ENCODE results near the gene BPIFA2.

GRCh38 chr20:33178726-33179125, 10.8 kb downstream of the BPIFA2 start:
- TF ChIP-seq CTCF (optimal IDR thresholded peaks at IDR 0.05 in 1 of 3, IDR thresholded peaks at IDR 0.05 in 1 of 3, conservative IDR thresholded peaks at IDR 0.05 in 1 of 3; ENCODE audit: extremely low read depth in 1 of 3, insufficient read depth in 2 of 3, low read length in 3 of 3), result no peak
- no peak for TF ChIP-seq EZH2 (IDR thresholded peaks at IDR 0.05; ENCODE audit: low read length)
